GM13976 (cell line): ENCODE results near the gene REEP6.

Experiments
- DNase-seq: peaks from one replicate; pipeline ENCODE4 v3.0.0; 2012; ENCODE audit warnings: low spot score
- CTCF ChIP-seq: IDR thresholded peaks from 2 replicates; pipeline ENCODE4 v1.5.1; 2012; ENCODE audit warnings: borderline replicate concordance, mild to moderate bottlenecking; ENCODE audit not compliant: insufficient read depth; ENCODE audit errors: extremely low read depth, missing control alignments, control extremely low read depth
- in situ Hi-C: fragments of 300-500 bp; cut with MboI; formaldehyde crosslinking; loops from one replicate; pipeline ENCODE4 v1.12.0; 2022; ENCODE audit warnings: low sequenced_read_pairs, mixed read lengths, inconsistent platforms; ENCODE audit not compliant: unreplicated experiment

The REEP6 gene

GRCh38 chr19:1482361-1483130 lies 8.4 kb upstream of the REEP6 start:
- in situ Hi-C loops: no loop called here
- no peak for DNase-seq
- no peak for TF ChIP-seq CTCF

GRCh38 chr19:1483131-1483978 lies 7.6 kb upstream of the REEP6 start:
- no peak for DNase-seq
- in situ Hi-C loops: no loop called here
- no peak for TF ChIP-seq CTCF

- in situ Hi-C loops: no loop called here
- TF ChIP-seq CTCF: no peak
- DNase-seq: no peak
Measured at GRCh38 chr19:1483979-1484428, 7.0 kb upstream of the REEP6 start.

DNA sequence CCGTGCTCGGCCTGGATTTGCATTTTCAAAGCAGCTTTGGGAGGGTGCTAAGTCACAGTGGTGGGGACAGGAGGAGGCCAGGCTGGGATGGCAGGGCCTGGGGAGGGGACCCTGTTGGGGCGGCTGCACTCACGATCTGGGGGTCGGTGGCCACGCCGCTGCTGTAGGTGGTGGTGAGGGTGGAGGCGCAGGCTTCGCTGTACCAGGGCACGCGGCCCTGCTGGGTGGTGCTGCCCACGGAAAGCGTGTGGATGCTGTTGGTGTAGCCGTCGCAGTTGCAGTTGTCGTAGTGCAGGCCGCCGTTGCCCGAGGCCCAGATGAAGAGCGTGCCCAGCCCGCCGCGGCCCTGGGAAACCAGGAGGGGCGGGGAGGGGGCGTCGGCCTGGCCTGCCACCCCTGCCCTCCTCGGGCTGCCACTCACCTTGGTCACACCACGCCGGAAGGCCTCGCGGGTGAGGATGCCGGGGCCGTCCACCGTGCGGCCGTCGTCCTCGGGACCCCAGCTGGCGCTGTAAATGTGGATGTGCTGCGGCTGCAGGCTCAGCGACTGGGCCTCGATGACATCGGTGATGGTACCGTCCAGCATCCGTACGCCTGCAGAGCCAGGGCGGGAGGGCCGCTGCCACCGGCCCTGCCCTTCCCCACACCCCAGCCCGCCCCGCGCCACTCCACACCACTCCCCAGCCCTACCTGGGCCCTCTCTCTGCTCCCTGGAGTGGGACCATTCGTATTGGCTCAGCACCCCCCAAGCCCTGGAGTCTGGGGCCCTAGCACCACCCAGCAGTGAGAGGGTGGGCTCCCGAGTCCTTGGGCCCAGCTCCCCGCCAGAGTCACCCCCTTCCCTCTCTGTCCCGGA lies 4.0 kb upstream of the REEP6 start:
- TF ChIP-seq CTCF: no peak
- in situ Hi-C loops: no loop called here
- DNase-seq: no peak

GRCh38 chr19:1487576-1488281 lies 3.3 kb upstream of the REEP6 start:
- DNase-seq: no peak
- no peak for TF ChIP-seq CTCF
- in situ Hi-C loops: no loop called here

DNA sequence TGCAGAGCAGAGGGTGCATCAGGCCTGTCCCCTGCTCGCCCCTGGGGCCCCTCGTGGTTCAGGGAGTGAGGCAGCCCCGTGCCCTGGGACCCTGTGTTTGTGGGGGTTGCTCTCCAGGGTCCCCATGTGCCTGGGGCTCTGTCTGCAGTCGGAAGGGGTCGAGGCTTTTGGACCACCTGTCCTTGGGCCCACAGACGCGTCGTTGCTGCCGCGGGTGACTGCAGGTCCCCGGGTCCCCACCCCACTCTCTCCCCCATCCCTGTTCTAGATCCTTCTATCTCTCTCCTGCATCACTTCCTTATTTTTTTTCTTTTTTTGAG lies 2.7 kb upstream of the REEP6 start:
- DNase-seq: no peak
- TF ChIP-seq CTCF: no peak
- in situ Hi-C loops: no loop called here
